HCT116 (cell line): ENCODE results near the gene PLEKHM3. TPM values are rescaled to one million over a fixed set of nuclear protein-coding genes. Genes with fewer than 3 reads are reported as not detected.

Experiments
- ATAC-seq: fragments of 200-7000 bp; cut with Tn5 transposase; 2 replicates; pipeline ENCODE4 v1.9.1; 2020; ENCODE audit warnings: mild to moderate bottlenecking, moderate library complexity
- BruUV-seq: library from RNA; stranded (reverse); fragments of 400-500 nt; replicated peaks from 2 replicates; lab custom pipeline; 2021; lab: Mats Ljungman, UMichigan
- CTCF ChIA-PET: fragments of 300-600 bp; sonication (Branson Sonifier 250); formaldehyde crosslinking; loops from one replicate; lab custom pipeline; 2021; ENCODE audit warnings: antibody characterized with exemption; lab: Charles Lee
- POLR2A ChIA-PET: fragments of 300-600, 350-600 bp; sonication (Branson Sonifier 250); formaldehyde crosslinking; loops from one replicate; lab custom pipeline; 2021; ENCODE audit warnings: antibody characterized with exemption; lab: Charles Lee
- RAD21 ChIA-PET, 2 experiments: fragments of 300-600 bp; sonication (Branson Sonifier 250); formaldehyde crosslinking; loops; one replicate each; lab custom pipeline; 2023; ENCODE audit warnings: low total read pairs in 2 of 2; ENCODE audit not compliant: uncharacterized antibody in 2 of 2, unreplicated experiment in 2 of 2, low non-redundant PET in 1 of 2; lab: Charles Lee
- DNase-seq: peaks from one replicate; pipeline ENCODE4 v3.0.0-alpha.2; 2010; ENCODE audit warnings: low read depth, low spot score
- H2AFZ ChIP-seq: fragments of 200-600 bp; shearing (Covaris generic), sonication (generic); 2 replicates; pipeline ENCODE4 v1.6.1; 2017; ENCODE audit warnings: low read depth, mixed run types, mixed read lengths, antibody characterized with exemption, low read length; ENCODE audit not compliant: poor library complexity, severe bottlenecking
- H3K27ac ChIP-seq: 2 replicates; pipeline ENCODE4 v1.5.1; 2012; ENCODE audit warnings: low read depth, low read length
- H3K27me3 ChIP-seq: fragments of 200-600 bp; sonication (generic); 2 replicates; pipeline ENCODE4 v1.6.1; 2016; ENCODE audit warnings: mixed run types, low read length, mixed read lengths; ENCODE audit not compliant: insufficient read depth
- H3K36me3 ChIP-seq, 2 experiments: fragments of 200-500 bp in 1 of 2; fragments of 200-600 bp in 1 of 2; sonication (Bioruptor generic) in 1 of 2; sonication (generic) in 1 of 2; 2 replicates each; pipeline versions ENCODE4 v1.5.1 to v1.6.1; 2014 to 2016; ENCODE audit warnings: low read length in 2 of 2, inconsistent platforms in 1 of 2, mixed read lengths in 1 of 2, mixed run types in 1 of 2; ENCODE audit not compliant: insufficient read depth in 2 of 2, control insufficient read depth in 1 of 2
- H3K4me1 ChIP-seq, 2 experiments: fragments of 200-600 bp in 1 of 2; sonication (generic) in 1 of 2; 2 replicates each; pipeline versions ENCODE4 v1.5.1 to v1.6.1; 2012 to 2017; ENCODE audit warnings: low read length in 2 of 2, inconsistent platforms in 1 of 2, mild to moderate bottlenecking in 1 of 2, mixed read lengths in 1 of 2, mixed run types in 1 of 2, moderate library complexity in 1 of 2; ENCODE audit not compliant: insufficient read depth in 2 of 2, control insufficient read depth in 1 of 2
- H3K4me2 ChIP-seq: fragments of 200-600 bp; sonication (generic); 2 replicates; pipeline ENCODE4 v1.6.1; 2017; ENCODE audit warnings: mixed run types, low read length, mixed read lengths
- H3K4me3 ChIP-seq, 2 experiments: fragments of 200-600 bp in 1 of 2; sonication (generic) in 1 of 2; replicated peaks in 1 of 2; 2 replicates each; pipeline ENCODE4 v1.5.1; 2011 to 2016; ENCODE audit warnings: low read length in 2 of 2, control low read depth in 1 of 2, low read depth in 1 of 2, mild to moderate bottlenecking in 1 of 2, mixed read lengths in 1 of 2, mixed run types in 1 of 2
- H3K79me2 ChIP-seq: fragments of 200-600 bp; sonication (generic); 2 replicates; pipeline ENCODE4 v1.6.1; 2017; ENCODE audit warnings: mild to moderate bottlenecking, mixed run types, low read length, moderate library complexity, mixed read lengths; ENCODE audit not compliant: insufficient read depth
- H3K9ac ChIP-seq: fragments of 200-600 bp; sonication (generic); 2 replicates; pipeline ENCODE4 v1.6.1; 2016; ENCODE audit warnings: low read length, mixed read lengths
- H3K9me2 ChIP-seq: fragments of 200-600 bp; sonication (generic), shearing (Covaris generic); 2 replicates; pipeline ENCODE4 v1.6.1; 2017; ENCODE audit warnings: mixed run types, mild to moderate bottlenecking, moderate library complexity; ENCODE audit not compliant: insufficient read depth
- H3K9me3 ChIP-seq, 2 experiments: fragments of 200-500 bp in 1 of 2; fragments of 200-600 bp in 1 of 2; sonication (Bioruptor generic) in 1 of 2; sonication (generic) in 1 of 2; 2 replicates each; pipeline ENCODE4 v1.6.1; 2014 to 2017; ENCODE audit warnings: low read length in 2 of 2, mixed read lengths in 2 of 2, inconsistent platforms in 1 of 2, low read depth in 1 of 2, mild to moderate bottlenecking in 1 of 2, mixed run types in 1 of 2, moderate library complexity in 1 of 2; ENCODE audit not compliant: control insufficient read depth in 1 of 2, insufficient read depth in 1 of 2
- H4K20me1 ChIP-seq: fragments of 200-600 bp; sonication (generic), shearing (Covaris generic); 2 replicates; pipeline ENCODE4 v1.6.1; 2017; ENCODE audit warnings: mixed run types, mild to moderate bottlenecking, moderate library complexity; ENCODE audit not compliant: insufficient read depth
- ATF3 ChIP-seq: IDR thresholded peaks from 2 replicates; pipeline ENCODE4 v1.6.1; 2012
- CEBPB ChIP-seq: IDR thresholded peaks from 2 replicates; pipeline ENCODE4 v1.6.1; 2012; ENCODE audit warnings: low read depth
- CTCF ChIP-seq, 3 experiments: fragments of 200-600 bp in 1 of 3; sonication (generic) in 1 of 3; IDR thresholded peaks in 2 of 3; conservative IDR thresholded peaks in 1 of 3; 2 replicates each; pipeline ENCODE4 v1.5.1; 2012 to 2017; ENCODE audit warnings: low read depth in 2 of 3, low read length in 2 of 3, antibody characterized with exemption in 1 of 3, borderline replicate concordance in 1 of 3, control low read depth in 1 of 3, mild to moderate bottlenecking in 1 of 3, mixed read lengths in 1 of 3, mixed run types in 1 of 3, moderate library complexity in 1 of 3; ENCODE audit not compliant: insufficient read depth in 1 of 3
- EGR1 ChIP-seq: IDR thresholded peaks from 2 replicates; pipeline ENCODE4 v1.6.1; 2012; ENCODE audit warnings: low read depth
- ELF1 ChIP-seq: IDR thresholded peaks from 2 replicates; pipeline ENCODE4 v1.6.1; 2012; ENCODE audit warnings: low read depth, borderline replicate concordance
- EZH2 ChIP-seq: fragments of 200-600 bp; sonication (generic); IDR thresholded peaks from 2 replicates; pipeline ENCODE4 v1.6.1; 2017; ENCODE audit warnings: antibody characterized with exemption, mixed run types
- FOSL1 ChIP-seq: IDR thresholded peaks from 2 replicates; pipeline ENCODE4 v1.6.1; 2012; ENCODE audit warnings: low read depth
- JUND ChIP-seq: IDR thresholded peaks from 2 replicates; pipeline ENCODE4 v1.6.1; 2012
- MAX ChIP-seq: IDR thresholded peaks from 2 replicates; pipeline ENCODE4 v1.6.1; 2012
- POLR2A ChIP-seq: IDR thresholded peaks from 2 replicates; pipeline ENCODE4 v1.7.0; 2011; ENCODE audit warnings: borderline replicate concordance; ENCODE audit not compliant: insufficient read depth, insufficient read length; ENCODE audit errors: extremely low read depth
- POLR2AphosphoS5 ChIP-seq: IDR thresholded peaks from 2 replicates; pipeline ENCODE4 v1.6.1; 2011; ENCODE audit warnings: mild to moderate bottlenecking, low read depth, low read length, moderate library complexity
- SP1 ChIP-seq: IDR thresholded peaks from 2 replicates; pipeline ENCODE4 v1.6.1; 2012; ENCODE audit warnings: low read depth
- SRF ChIP-seq: IDR thresholded peaks from 2 replicates; pipeline ENCODE4 v1.6.1; 2012; ENCODE audit warnings: low read depth
- TCF7L2 ChIP-seq: IDR thresholded peaks from 2 replicates; pipeline ENCODE4 v1.7.0; 2011; ENCODE audit warnings: borderline replicate concordance, inconsistent platforms; ENCODE audit not compliant: insufficient read depth, insufficient read length; ENCODE audit errors: extremely low read depth
- ZFX ChIP-seq: fragments of 450-650 bp; IDR thresholded peaks from 2 replicates; pipeline ENCODE4 v1.6.1; 2017
- ZNF274 ChIP-seq: fragments of 200-500 bp; sonication (Bioruptor generic); IDR thresholded peaks from 2 replicates; pipeline ENCODE4 v1.6.1; 2014; ENCODE audit warnings: mild to moderate bottlenecking, low read depth, low read length, inconsistent platforms
- intact Hi-C: fragments of 100-400 bp; cut with micrococcal nuclease; formaldehyde crosslinking; loops from 2 replicates; pipeline ENCODE4 v1.10.0; 2022
- total RNA-seq: library from RNA; stranded (reverse); gene quantifications from one replicate; pipeline ENCODE4 v1.2.1, GENCODE V29; 2021; ENCODE audit not compliant: unreplicated experiment

The PLEKHM3 gene
- total RNA-seq, 1 experiment from 2014 or later: 6.3 TPM

GRCh38 chr2:207835805-207836204 is 189.5 kb downstream of the PLEKHM3 start:
- POLR2A ChIA-PET: no interaction called here
- Histone ChIP-seq H3K4me2 (no peak overlapping the region), H4K20me1 (no peaks in the 10 kb centered on the region), H3K27ac (no peak overlapping the region), H3K9ac (no peak overlapping the region), H3K4me1 (peaks cover 0 to 5% of the 10 kb centered on the region in 2 experiments; a peak in 1 of 4 replicates), H3K27me3 (no peaks in the 10 kb centered on the region), H2AFZ (no peak overlapping the region), H3K9me2 (no peaks in the 10 kb centered on the region), H3K36me3 (no peaks in the 10 kb centered on the region), H3K9me3 (no peaks in the 10 kb centered on the region), H3K4me3 (no peak overlapping the region), H3K79me2 (no peaks in the 10 kb centered on the region)
- ATAC-seq (no peak), DNase-seq (no peak)
- RAD21 ChIA-PET: no interaction called here
- intact Hi-C loops: no loop called here
- TF ChIP-seq CTCF (IDR thresholded peaks at IDR 0.05 in 2 of 3, conservative IDR thresholded peaks at IDR 0.05 in 1 of 3; ENCODE audit: borderline replicate concordance in 1 of 3, insufficient read depth in 1 of 3, low read depth in 2 of 3, low read length in 2 of 3) (no peak), ZFX (no peak), MAX (no peak), EGR1 (no peak), POLR2A (no peak), EZH2 (no peak), SP1 (no peak), POLR2AphosphoS5 (no peak), SRF (no peak), CEBPB (no peak), TCF7L2 (no peak), FOSL1 (no peak), JUND (no peak), ELF1 (no peak), ATF3 (no peak), ZNF274 (no peak)
- no TSS peak for BruUV-seq
- CTCF ChIA-PET: interaction anchor here (0.6 to 0.7 kb wide), 2 partner anchors 15 to 780 kb away, joined by 3 to 4 read pairs; no protein-coding TSS in a partner anchor
